ENCODE measurements around the gene MRPL49. TPM values are rescaled to one million over a fixed set of nuclear protein-coding genes. Genes with fewer than 3 reads are reported as not detected.
"Not testable (repeated sequence)": the region's sequence is repeated elsewhere in the genome, so short reads cannot be mapped to it uniquely, and the experiment has no call there.

The MRPL49 gene
- total RNA-seq, 1 donor from 2014 or later: 40.2 TPM

GRCh38 chr11:65167656-65168055, 45.5 kb downstream of the MRPL49 start:
- H3K9me3 Mint-ChIP-seq (ENCODE audit: unreplicated experiment): no peaks in the 10 kb centered on the region
- H3K4me3 Mint-ChIP-seq (ENCODE audit: unreplicated experiment): no peak overlapping the region
- peaks cover 2% of the 10 kb centered on the region for H3K27me3 Mint-ChIP-seq (ENCODE audit: unreplicated experiment)
- TF ChIP-seq, protein P1, sequence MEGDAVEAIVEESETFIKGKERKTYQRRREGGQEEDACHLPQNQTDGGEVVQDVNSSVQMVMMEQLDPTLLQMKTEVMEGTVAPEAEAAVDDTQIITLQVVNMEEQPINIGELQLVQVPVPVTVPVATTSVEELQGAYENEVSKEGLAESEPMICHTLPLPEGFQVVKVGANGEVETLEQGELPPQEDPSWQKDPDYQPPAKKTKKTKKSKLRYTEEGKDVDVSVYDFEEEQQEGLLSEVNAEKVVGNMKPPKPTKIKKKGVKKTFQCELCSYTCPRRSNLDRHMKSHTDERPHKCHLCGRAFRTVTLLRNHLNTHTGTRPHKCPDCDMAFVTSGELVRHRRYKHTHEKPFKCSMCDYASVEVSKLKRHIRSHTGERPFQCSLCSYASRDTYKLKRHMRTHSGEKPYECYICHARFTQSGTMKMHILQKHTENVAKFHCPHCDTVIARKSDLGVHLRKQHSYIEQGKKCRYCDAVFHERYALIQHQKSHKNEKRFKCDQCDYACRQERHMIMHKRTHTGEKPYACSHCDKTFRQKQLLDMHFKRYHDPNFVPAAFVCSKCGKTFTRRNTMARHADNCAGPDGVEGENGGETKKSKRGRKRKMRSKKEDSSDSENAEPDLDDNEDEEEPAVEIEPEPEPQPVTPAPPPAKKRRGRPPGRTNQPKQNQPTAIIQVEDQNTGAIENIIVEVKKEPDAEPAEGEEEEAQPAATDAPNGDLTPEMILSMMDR (IDR thresholded peaks at IDR 0.05; ENCODE audit: unreplicated experiment): no peak
- peaks cover 18% of the 10 kb centered on the region for H3K4me1 Mint-ChIP-seq (ENCODE audit: unreplicated experiment)
- H3K27ac Mint-ChIP-seq (ENCODE audit: unreplicated experiment): no peak overlapping the region
- no peak for DNase-seq (ENCODE audit: low spot score)
- no peaks in the 10 kb centered on the region for H3K36me3 Mint-ChIP-seq (ENCODE audit: low read depth, unreplicated experiment)

- Mint-ChIP-seq H3K4me1 (ENCODE audit: unreplicated experiment) (peaks cover 18% of the 10 kb centered on the region), H3K36me3 (ENCODE audit: low read depth, unreplicated experiment) (no peaks in the 10 kb centered on the region), H3K27ac (ENCODE audit: unreplicated experiment) (peak overlapping the region; percentile 87), H3K4me3 (ENCODE audit: unreplicated experiment) (no peak overlapping the region), H3K9me3 (ENCODE audit: unreplicated experiment) (no peaks in the 10 kb centered on the region), H3K27me3 (ENCODE audit: unreplicated experiment) (peaks cover 2% of the 10 kb centered on the region)
- TF ChIP-seq, protein P1 (IDR thresholded peaks at IDR 0.05; ENCODE audit: unreplicated experiment): no peak
- no peak for DNase-seq (ENCODE audit: low spot score)
Observed at GRCh38 chr11:65169164-65169641, 47.1 kb downstream of the MRPL49 start.

DNA sequence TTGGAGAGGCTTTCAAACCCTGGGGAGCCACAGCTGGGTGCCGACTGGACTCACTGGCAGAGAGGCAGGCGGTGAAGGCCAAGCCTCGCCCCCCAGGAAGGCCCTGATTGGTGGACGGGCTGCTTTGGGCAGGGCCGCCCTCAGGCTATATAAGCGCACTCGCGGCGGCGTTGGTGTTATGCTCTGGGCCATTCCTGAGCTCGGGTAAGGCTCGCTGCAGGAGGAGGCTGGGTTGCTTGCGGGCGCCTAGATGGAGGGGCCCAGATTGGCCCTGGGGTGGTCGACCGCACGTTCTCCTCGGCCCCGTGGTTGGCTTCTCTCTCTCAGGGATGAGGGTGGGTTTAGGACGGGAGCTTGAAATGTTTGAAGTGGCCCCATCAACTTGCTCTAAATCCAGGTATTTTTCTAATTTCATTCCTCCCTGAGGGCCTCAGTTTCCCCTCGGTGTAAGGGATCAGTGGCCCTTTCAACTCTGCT, 48.0 kb downstream of the MRPL49 start, which contains the start of gene SPDYC:
Gene SPDYC (plus strand): TSS at position 176 of the 477 bp plus-strand sequence. CDS start 1,125 bp downstream, outside the sequence.
- Mint-ChIP-seq H3K36me3 (ENCODE audit: low read depth, unreplicated experiment) (no peaks in the 10 kb centered on the region), H3K27ac (ENCODE audit: unreplicated experiment) (peak within 1 kb of the TSS; percentile 87), H3K9me3 (ENCODE audit: unreplicated experiment) (no peaks in the 10 kb centered on the region), H3K27me3 (ENCODE audit: unreplicated experiment) (peaks cover 2% of the 10 kb centered on the region), H3K4me3 (ENCODE audit: unreplicated experiment) (no peak within 1 kb of the TSS), H3K4me1 (ENCODE audit: unreplicated experiment) (peaks cover 18% of the 10 kb centered on the region)
- TF ChIP-seq, protein P1 (IDR thresholded peaks at IDR 0.05; ENCODE audit: unreplicated experiment): no peak
- DNase-seq (ENCODE audit: low spot score): no peak

DNA sequence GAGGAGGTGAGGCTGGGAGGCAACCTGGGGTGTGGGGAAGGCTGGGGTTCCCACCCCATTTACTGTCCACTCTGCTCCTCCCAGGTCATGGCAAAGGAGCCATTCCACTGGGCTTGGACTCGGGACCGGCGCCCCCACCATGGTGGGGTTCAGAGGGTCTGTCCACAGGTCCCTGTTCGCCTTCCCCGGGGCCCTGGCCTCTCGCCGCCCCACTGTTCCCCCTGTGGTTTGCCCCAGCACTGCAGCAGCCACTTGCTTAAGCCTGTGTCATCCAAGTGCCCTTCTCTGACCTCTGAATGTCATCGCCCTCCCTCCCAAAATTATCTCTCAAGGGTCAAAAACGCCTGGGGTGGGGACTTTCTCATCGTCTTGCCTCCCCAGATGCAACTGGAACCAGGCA, 50.5 kb downstream of the MRPL49 start:
- H3K4me3 Mint-ChIP-seq (ENCODE audit: unreplicated experiment): no peak overlapping the region
- DNase-seq (ENCODE audit: low spot score): no peak
- H3K27me3 Mint-ChIP-seq (ENCODE audit: unreplicated experiment): peaks cover 2% of the 10 kb centered on the region
- no peaks in the 10 kb centered on the region for H3K9me3 Mint-ChIP-seq (ENCODE audit: unreplicated experiment)
- TF ChIP-seq, protein P1 (IDR thresholded peaks at IDR 0.05; ENCODE audit: unreplicated experiment): no peak
- no peak overlapping the region for H3K27ac Mint-ChIP-seq (ENCODE audit: unreplicated experiment)
- no peaks in the 10 kb centered on the region for H3K36me3 Mint-ChIP-seq (ENCODE audit: low read depth, unreplicated experiment)
- H3K4me1 Mint-ChIP-seq (ENCODE audit: unreplicated experiment): peaks cover 12% of the 10 kb centered on the region

GRCh38 chr11:65174571-65175010, 52.5 kb downstream of the MRPL49 start:
- not testable (repeated sequence) for H3K27ac Mint-ChIP-seq (ENCODE audit: unreplicated experiment); H3K4me1 Mint-ChIP-seq (ENCODE audit: unreplicated experiment); H3K9me3 Mint-ChIP-seq (ENCODE audit: unreplicated experiment)

More at GRCh38 chr11:65174571-65175010, 52.5 kb downstream of the MRPL49 start:
- H3K36me3 Mint-ChIP-seq (ENCODE audit: low read depth, unreplicated experiment); H3K27me3 Mint-ChIP-seq (ENCODE audit: unreplicated experiment); DNase-seq (ENCODE audit: low spot score); H3K4me3 Mint-ChIP-seq (ENCODE audit: unreplicated experiment): not testable (repeated sequence)

Small RNAs within 50 kb of the gene (microRNA-seq; reads per million reads assigned to microRNA genes)
- 1.3 reads per million, percentile 19 among the genes with 10 or more reads in this experiment for gene MIR6751 (ENCODE audit: unreplicated experiment)

Other genes with a start within 250 kb of the MRPL49 start
- gene EHD1, start 243.7 kb upstream of the MRPL49 start, total RNA-seq (ENCODE audit: unreplicated experiment): 84.0 TPM
- gene ATG2A, start 205.1 kb upstream of the MRPL49 start, total RNA-seq (ENCODE audit: unreplicated experiment): 22.4 TPM
- 13.3 TPM for gene PPP2R5B, start 197.6 kb upstream of the MRPL49 start, total RNA-seq (ENCODE audit: unreplicated experiment)
- gene GPHA2, start 186.4 kb upstream of the MRPL49 start, total RNA-seq (ENCODE audit: unreplicated experiment): not detected
- gene MAJIN, start 150.2 kb upstream of the MRPL49 start, total RNA-seq (ENCODE audit: unreplicated experiment): not detected
- gene BATF2, start 125.3 kb upstream of the MRPL49 start, total RNA-seq (ENCODE audit: unreplicated experiment): not detected
- gene ARL2, start 108.2 kb upstream of the MRPL49 start, total RNA-seq (ENCODE audit: unreplicated experiment): 66.4 TPM
- 19.4 TPM for gene SNX15, start 94.9 kb upstream of the MRPL49 start, total RNA-seq (ENCODE audit: unreplicated experiment)
- gene SAC3D1, start 81.1 kb upstream of the MRPL49 start, total RNA-seq (ENCODE audit: unreplicated experiment): 4.8 TPM
- gene NAALADL1, start 63.8 kb upstream of the MRPL49 start, total RNA-seq (ENCODE audit: unreplicated experiment): not detected
- 14.8 TPM for gene CDCA5, start 38.3 kb upstream of the MRPL49 start, total RNA-seq (ENCODE audit: unreplicated experiment)
- gene ZFPL1, start 38.1 kb upstream of the MRPL49 start, total RNA-seq (ENCODE audit: unreplicated experiment): 25.9 TPM
- gene VPS51, start 26.1 kb upstream of the MRPL49 start, total RNA-seq (ENCODE audit: unreplicated experiment): 161 TPM
- 35.6 TPM for gene TM7SF2, start 10.4 kb upstream of the MRPL49 start, total RNA-seq (ENCODE audit: unreplicated experiment)
- gene ZNHIT2, start 4.6 kb upstream of the MRPL49 start, total RNA-seq (ENCODE audit: unreplicated experiment): 6.0 TPM
- 998 TPM for gene FAU, start 187 bp upstream of the MRPL49 start, total RNA-seq (ENCODE audit: unreplicated experiment)
- gene SYVN1, start 12.2 kb downstream of the MRPL49 start, total RNA-seq (ENCODE audit: unreplicated experiment): 32.2 TPM
- gene SPDYC, start 47.9 kb downstream of the MRPL49 start, total RNA-seq (ENCODE audit: unreplicated experiment): not detected
- gene CAPN1, start 59.6 kb downstream of the MRPL49 start, total RNA-seq (ENCODE audit: unreplicated experiment): 148 TPM
- 17.9 TPM for gene POLA2, start 139.6 kb downstream of the MRPL49 start, total RNA-seq (ENCODE audit: unreplicated experiment)
- gene CDC42EP2, start 192.5 kb downstream of the MRPL49 start, total RNA-seq (ENCODE audit: unreplicated experiment): 37.7 TPM
- gene DPF2, start 211.5 kb downstream of the MRPL49 start, total RNA-seq (ENCODE audit: unreplicated experiment): 77.6 TPM
- 0.44 TPM for gene TIGD3, start 232.4 kb downstream of the MRPL49 start, total RNA-seq (ENCODE audit: unreplicated experiment)